ENCODE data around the gene UGT1A9. TPM values are rescaled to one million over a fixed set of nuclear protein-coding genes. Genes with fewer than 3 reads are reported as not detected.
A peak's percentile ranks its signal among the peaks of the same experiment; 100 is the strongest.
"Not testable (repeated sequence)": the region's sequence is repeated elsewhere in the genome, so short reads cannot be mapped to it uniquely, and the experiment has no call there.

UGT1A9 gene
- total RNA-seq, 2 donors from 2014 or later: not detected

- no peaks in the 10 kb centered on the region for H3K9me3 Mint-ChIP-seq
- H3K4me3 Mint-ChIP-seq: no peak overlapping the region
- Histone ChIP-seq H3K36me3 (ENCODE audit: control insufficient read depth, insufficient read depth, low read length) (no peaks in the 10 kb centered on the region), H3K4me3 (ENCODE audit: low read length) (no peak overlapping the region), H3K4me1 (ENCODE audit: control insufficient read depth, insufficient read depth, low read length) (no peaks in the 10 kb centered on the region), H3K27me3 (ENCODE audit: control insufficient read depth, insufficient read depth, low read length, poor library complexity, severe bottlenecking) (no peaks in the 10 kb centered on the region), H3K27ac (ENCODE audit: low read depth, low read length) (no peak overlapping the region), H3K9me3 (ENCODE audit: control insufficient read depth, low read length) (no peaks in the 10 kb centered on the region), H3K9ac (ENCODE audit: extremely low read depth, low read length, poor library complexity, severe bottlenecking) (no peak overlapping the region)
- H3K36me3 Mint-ChIP-seq (ENCODE audit: low read depth): no peaks in the 10 kb centered on the region
- DNase-seq: no peak
- TF ChIP-seq CTCF (conservative IDR thresholded peaks at IDR 0.05): no peak
- 91 to 92% methylated on average over 1 to 5 of the region's 5 CpGs for WGBS, 2 experiments (ENCODE audit: insufficient coverage in 1 of 2, insufficient read length in 1 of 2)
- peaks cover 9% of the 10 kb centered on the region for H3K27me3 Mint-ChIP-seq (ENCODE audit: insufficient read depth)
- peaks cover 5% of the 10 kb centered on the region for H3K4me1 Mint-ChIP-seq
- H3K27ac Mint-ChIP-seq: no peak overlapping the region
Measured at GRCh38 chr2:233638836-233639235, 32.9 kb upstream of the UGT1A9 start.

GRCh38 chr2:233639860-233640259 is 31.8 kb upstream of the UGT1A9 start:
- no peak overlapping the region for H3K27ac ChIP-seq (ENCODE audit: low read depth, low read length)
- H3K36me3 ChIP-seq (ENCODE audit: control insufficient read depth, insufficient read depth, low read length): no peaks in the 10 kb centered on the region
- Mint-ChIP-seq H3K9me3 (peaks cover 4% of the 10 kb centered on the region), H3K27me3 (ENCODE audit: insufficient read depth) (peaks cover 6% of the 10 kb centered on the region), H3K4me3 (no peak overlapping the region), H3K4me1 (peaks cover 5% of the 10 kb centered on the region), H3K36me3 (ENCODE audit: low read depth) (no peaks in the 10 kb centered on the region), H3K27ac (no peak overlapping the region)
- no peak for DNase-seq
- H3K9me3 ChIP-seq (ENCODE audit: control insufficient read depth, low read length): peaks cover 3% of the 10 kb centered on the region
- no peak overlapping the region for H3K4me3 ChIP-seq (ENCODE audit: low read length)
- no peaks in the 10 kb centered on the region for H3K27me3 ChIP-seq (ENCODE audit: control insufficient read depth, insufficient read depth, low read length, poor library complexity, severe bottlenecking)
- no peaks in the 10 kb centered on the region for H3K4me1 ChIP-seq (ENCODE audit: control insufficient read depth, insufficient read depth, low read length)
- no peak overlapping the region for H3K9ac ChIP-seq (ENCODE audit: extremely low read depth, low read length, poor library complexity, severe bottlenecking)
- no peak for TF ChIP-seq CTCF (conservative IDR thresholded peaks at IDR 0.05)

- no peaks in the 10 kb centered on the region for H3K27me3 ChIP-seq (ENCODE audit: control insufficient read depth, insufficient read depth, low read length, poor library complexity, severe bottlenecking)
- H3K36me3 Mint-ChIP-seq (ENCODE audit: low read depth): no peaks in the 10 kb centered on the region
- no peak overlapping the region for H3K4me3 Mint-ChIP-seq
- peaks cover 5% of the 10 kb centered on the region for H3K4me1 Mint-ChIP-seq
- no peak overlapping the region for H3K27ac Mint-ChIP-seq
- peak; percentile 71 for TF ChIP-seq CTCF (conservative IDR thresholded peaks at IDR 0.05)
- no peaks in the 10 kb centered on the region for H3K36me3 ChIP-seq (ENCODE audit: control insufficient read depth, insufficient read depth, low read length)
- WGBS, 2 experiments (ENCODE audit: insufficient coverage in 1 of 2, insufficient read length in 1 of 2): 81 to 88% methylated on average over 1 of the region's 1 CpG
- H3K9me3 ChIP-seq (ENCODE audit: control insufficient read depth, low read length): peaks cover 15% of the 10 kb centered on the region
- no peak overlapping the region for H3K4me3 ChIP-seq (ENCODE audit: low read length)
- no peak overlapping the region for H3K9ac ChIP-seq (ENCODE audit: extremely low read depth, low read length, poor library complexity, severe bottlenecking)
- H3K4me1 ChIP-seq (ENCODE audit: control insufficient read depth, insufficient read depth, low read length): no peaks in the 10 kb centered on the region
- H3K27ac ChIP-seq (ENCODE audit: low read depth, low read length): no peak overlapping the region
- DNase-seq: peak; percentile 86
- H3K27me3 Mint-ChIP-seq (ENCODE audit: insufficient read depth): no peaks in the 10 kb centered on the region
- peaks cover 34% of the 10 kb centered on the region for H3K9me3 Mint-ChIP-seq
Measured at GRCh38 chr2:233643128-233643527, 28.6 kb upstream of the UGT1A9 start.

GRCh38 chr2:233646033-233646432 is 25.7 kb upstream of the UGT1A9 start:
- peaks cover 37% of the 10 kb centered on the region for H3K9me3 Mint-ChIP-seq
- not testable (repeated sequence) for H3K4me3 ChIP-seq (ENCODE audit: low read length); H3K27me3 Mint-ChIP-seq (ENCODE audit: insufficient read depth); H3K27me3 ChIP-seq (ENCODE audit: control insufficient read depth, insufficient read depth, low read length, poor library complexity, severe bottlenecking); H3K4me1 Mint-ChIP-seq; H3K36me3 Mint-ChIP-seq (ENCODE audit: low read depth); H3K27ac ChIP-seq (ENCODE audit: low read depth, low read length); H3K4me3 Mint-ChIP-seq; H3K27ac Mint-ChIP-seq; H3K4me1 ChIP-seq (ENCODE audit: control insufficient read depth, insufficient read depth, low read length); H3K36me3 ChIP-seq (ENCODE audit: control insufficient read depth, insufficient read depth, low read length); H3K9ac ChIP-seq (ENCODE audit: extremely low read depth, low read length, poor library complexity, severe bottlenecking); DNase-seq
- peaks cover 15% of the 10 kb centered on the region for H3K9me3 ChIP-seq (ENCODE audit: control insufficient read depth, low read length)
- WGBS, 2 experiments (ENCODE audit: insufficient coverage in 1 of 2, insufficient read length in 1 of 2): 88 to 97% methylated on average over 3 of the region's 3 CpGs

Measured in endodermal cell (in vitro differentiated cells).